Naive thymus-derived CD8-positive, alpha-beta T cell (primary cell): ENCODE data around the gene DPH3. TPM values are rescaled to one million over a fixed set of nuclear protein-coding genes. Genes with fewer than 3 reads are reported as not detected.

ENCODE experiments used
- ATAC-seq, 2 donors: fragments of 150-1000 bp; cut with Tn5 transposase in 1 of 2; sonication (Bioruptor Pico), chemical (Tn5 transposase) in 1 of 2; 1 replicate in 1 of 2; 2 replicates in 1 of 2; pipeline ENCODE4 v1.10.0; 2021; ENCODE audit warnings: mild to moderate bottlenecking in 2 of 2, moderate library complexity in 2 of 2
- POLR2A ChIA-PET: fragments of 350-600 bp; sonication (Branson Sonifier 250); formaldehyde crosslinking; loops from one replicate; lab custom pipeline; 2021; ENCODE audit warnings: antibody characterized with exemption; lab: Charles Lee
- DNase-seq, 10 donors: peaks; one replicate each; pipeline versions ENCODE4 v3.0.0 to v3.0.0-alpha.2; 2020 to 2022
- H3K27ac Mint-ChIP-seq, 10 donors: one replicate each; pipeline ENCODE4 v1.8.0; 2020 to 2022; ENCODE audit warnings: mild to moderate bottlenecking in 10 of 10, mixed read lengths in 10 of 10, moderate library complexity in 4 of 10, inconsistent platforms in 1 of 10
- H3K27me3 Mint-ChIP-seq, 5 donors: one replicate each; pipeline ENCODE4 v1.8.0; 2021 to 2022; ENCODE audit warnings: mixed read lengths in 5 of 5
- H3K36me3 Mint-ChIP-seq, 3 donors: one replicate each; pipeline ENCODE4 v1.8.0; 2020 to 2022; ENCODE audit warnings: mixed read lengths in 3 of 3, mild to moderate bottlenecking in 2 of 3, inconsistent platforms in 1 of 3
- H3K4me1 Mint-ChIP-seq, 4 donors: one replicate each; pipeline ENCODE4 v1.8.0; 2021 to 2022; ENCODE audit warnings: mixed read lengths in 4 of 4
- H3K4me3 Mint-ChIP-seq, 10 donors: one replicate each; pipeline ENCODE4 v1.8.0; 2020 to 2022; ENCODE audit warnings: mild to moderate bottlenecking in 10 of 10, mixed read lengths in 10 of 10, moderate library complexity in 6 of 10, inconsistent platforms in 1 of 10
- H3K9me3 Mint-ChIP-seq, 9 donors: one replicate each; pipeline ENCODE4 v1.8.0; 2020 to 2022; ENCODE audit warnings: mixed read lengths in 9 of 9, mild to moderate bottlenecking in 3 of 9, inconsistent platforms in 1 of 9, moderate library complexity in 1 of 9
- polyA plus RNA-seq, 3 donors: library from polyadenylated mRNA; unstranded; fragments of 300-500 nt; fragmentation: Illumina TruSeq; gene quantifications; one replicate each; pipeline ENCODE4 v1.2.3, GENCODE V29; 2021
- total RNA-seq, 8 experiments: library from RNA in 2 of 8; stranded (reverse) in 2 of 8; gene quantifications; one replicate each; pipeline ENCODE4 v1.2.3 and lab custom pipeline; 2021 to 2026

The DPH3 gene
- total and polyA plus RNA-seq, 5 experiments from 2014 or later: 16.6 to 20.9 (median 17.2) TPM

- Mint-ChIP-seq H3K4me3 (no peak overlapping the region), H3K9me3 (no peaks in the 10 kb centered on the region), H3K27ac (no peak overlapping the region), H3K4me1 (peaks cover 2 to 16% (median 9%) of the 10 kb centered on the region in 4 donors), H3K27me3 (peaks cover 0 to 8% (median 2%) of the 10 kb centered on the region in 5 donors), H3K36me3 (no peaks in the 10 kb centered on the region)
- ATAC-seq (no peak), DNase-seq (no peak)
- POLR2A ChIA-PET: interaction anchor here (1.3 kb wide), 1 partner anchor 11 kb away, joined by 3 read pairs; no protein-coding TSS in a partner anchor
Measured at GRCh38 chr3:16243706-16244490, 20.8 kb downstream of the DPH3 start.

GRCh38 chr3:16242177-16242576 lies 22.6 kb downstream of the DPH3 start:
- Mint-ChIP-seq H3K4me3 (no peak overlapping the region), H3K9me3 (no peaks in the 10 kb centered on the region), H3K4me1 (peaks cover under 1 to 6% (median 3%) of the 10 kb centered on the region in 4 donors), H3K27ac (no peak overlapping the region), H3K36me3 (no peaks in the 10 kb centered on the region), H3K27me3 (peaks cover 0 to 5% (median 0%) of the 10 kb centered on the region in 5 donors)
- DNase-seq: no peak
- ATAC-seq: no peak
- POLR2A ChIA-PET: no interaction called here

- Mint-ChIP-seq H3K9me3 (no peaks in the 10 kb centered on the region), H3K4me3 (no peak overlapping the region), H3K36me3 (no peaks in the 10 kb centered on the region), H3K27me3 (peaks cover 0 to 5% (median 0%) of the 10 kb centered on the region in 5 donors), H3K27ac (no peak overlapping the region), H3K4me1 (peaks cover 0 to 2% (median 0%) of the 10 kb centered on the region in 4 donors)
- POLR2A ChIA-PET: no interaction called here
- ATAC-seq (no peak), DNase-seq (no peak)
Measured at GRCh38 chr3:16241225-16241624, 23.5 kb downstream of the DPH3 start.

- Mint-ChIP-seq H3K27ac (no peak overlapping the region), H3K36me3 (no peaks in the 10 kb centered on the region), H3K27me3 (peaks cover 0 to 5% (median 0%) of the 10 kb centered on the region in 5 donors), H3K4me3 (no peak overlapping the region), H3K4me1 (no peaks in the 10 kb centered on the region), H3K9me3 (no peaks in the 10 kb centered on the region)
- POLR2A ChIA-PET: no interaction called here
- no peak for ATAC-seq
- no peak for DNase-seq
Measured at GRCh38 chr3:16240229-16241023, 24.3 kb downstream of the DPH3 start.

GRCh38 chr3:16239780-16240179 lies 25.0 kb downstream of the DPH3 start:
- no peaks in the 10 kb centered on the region for H3K4me1 Mint-ChIP-seq
- POLR2A ChIA-PET: no interaction called here

GRCh38 chr3:16239086-16239770 lies 25.5 kb downstream of the DPH3 start:
- Mint-ChIP-seq H3K27me3 (peaks cover 0 to 7% (median 3%) of the 10 kb centered on the region in 5 donors), H3K4me3 (no peak overlapping the region), H3K27ac (no peak overlapping the region), H3K4me1 (no peaks in the 10 kb centered on the region), H3K36me3 (no peaks in the 10 kb centered on the region), H3K9me3 (no peaks in the 10 kb centered on the region)
- DNase-seq (no peak), ATAC-seq (no peak)
- POLR2A ChIA-PET: no interaction called here

More at GRCh38 chr3:16239780-16240179, 25.0 kb downstream of the DPH3 start:
- ATAC-seq (no peak), DNase-seq (no peak)
- Mint-ChIP-seq H3K9me3 (no peaks in the 10 kb centered on the region), H3K4me3 (no peak overlapping the region), H3K27ac (no peak overlapping the region), H3K27me3 (peaks cover 0 to 7% (median 3%) of the 10 kb centered on the region in 5 donors), H3K36me3 (no peaks in the 10 kb centered on the region)

- Mint-ChIP-seq H3K27me3 (peaks cover 0 to 8% (median 5%) of the 10 kb centered on the region in 5 donors), H3K9me3 (no peaks in the 10 kb centered on the region), H3K27ac (no peak overlapping the region), H3K4me1 (no peaks in the 10 kb centered on the region), H3K36me3 (no peaks in the 10 kb centered on the region), H3K4me3 (no peak overlapping the region)
- DNase-seq: no peak
- ATAC-seq: no peak
- POLR2A ChIA-PET: no interaction called here
Measured at GRCh38 chr3:16236856-16237393, 27.8 kb downstream of the DPH3 start.

- Mint-ChIP-seq H3K36me3 (no peaks in the 10 kb centered on the region), H3K4me1 (no peaks in the 10 kb centered on the region), H3K27ac (no peak overlapping the region), H3K27me3 (peaks cover 0 to 8% (median 5%) of the 10 kb centered on the region in 5 donors), H3K9me3 (no peaks in the 10 kb centered on the region), H3K4me3 (no peak overlapping the region)
- DNase-seq: no peak
- POLR2A ChIA-PET: no interaction called here
- no peak for ATAC-seq
Measured at GRCh38 chr3:16236030-16236639, 28.6 kb downstream of the DPH3 start.

GRCh38 chr3:16234281-16234680 lies 30.5 kb downstream of the DPH3 start:
- H3K4me1 Mint-ChIP-seq: no peaks in the 10 kb centered on the region
- ATAC-seq: no peak
- H3K4me3 Mint-ChIP-seq: no peak overlapping the region
- no peaks in the 10 kb centered on the region for H3K36me3 Mint-ChIP-seq
- DNase-seq: no peak
- H3K27me3 Mint-ChIP-seq: peaks cover 0 to 8% (median 5%) of the 10 kb centered on the region in 5 donors
- no peak overlapping the region for H3K27ac Mint-ChIP-seq
- POLR2A ChIA-PET: no interaction called here
- H3K9me3 Mint-ChIP-seq: no peaks in the 10 kb centered on the region

- DNase-seq (no peak), ATAC-seq (no peak)
- Mint-ChIP-seq H3K4me1 (no peaks in the 10 kb centered on the region), H3K27me3 (peaks cover 0 to 8% (median 5%) of the 10 kb centered on the region in 5 donors), H3K27ac (no peak overlapping the region), H3K4me3 (no peak overlapping the region), H3K9me3 (no peaks in the 10 kb centered on the region), H3K36me3 (no peaks in the 10 kb centered on the region)
- POLR2A ChIA-PET: no interaction called here
Measured at GRCh38 chr3:16233806-16234205, 30.9 kb downstream of the DPH3 start.

GRCh38 chr3:16231983-16232382 lies 32.8 kb downstream of the DPH3 start:
- ATAC-seq: no peak
- POLR2A ChIA-PET: no interaction called here
- no peaks in the 10 kb centered on the region for H3K9me3 Mint-ChIP-seq

GRCh38 chr3:16229681-16230080 lies 35.1 kb downstream of the DPH3 start:
- Mint-ChIP-seq H3K27me3 (peaks cover 0 to 8% (median 5%) of the 10 kb centered on the region in 5 donors), H3K27ac (no peak overlapping the region), H3K4me3 (no peak overlapping the region), H3K36me3 (no peaks in the 10 kb centered on the region), H3K9me3 (peaks cover 0 to 7% (median 0%) of the 10 kb centered on the region in 9 donors), H3K4me1 (no peaks in the 10 kb centered on the region)
- no peak for ATAC-seq
- POLR2A ChIA-PET: no interaction called here
- DNase-seq: no peak

More at GRCh38 chr3:16231983-16232382, 32.8 kb downstream of the DPH3 start:
- no peak for DNase-seq
- Mint-ChIP-seq H3K4me3 (no peak overlapping the region), H3K36me3 (no peaks in the 10 kb centered on the region), H3K4me1 (no peaks in the 10 kb centered on the region), H3K27ac (no peak overlapping the region), H3K27me3 (peaks cover 0 to 8% (median 5%) of the 10 kb centered on the region in 5 donors)
